ENCODE measurements around the gene HEATR1. TPM values are rescaled to one million over a fixed set of nuclear protein-coding genes. Genes with fewer than 3 reads are reported as not detected.

The HEATR1 gene
- total RNA-seq, 3 donors from 2014 or later = 22.0 to 27.2 (median 22.9) TPM

DNA sequence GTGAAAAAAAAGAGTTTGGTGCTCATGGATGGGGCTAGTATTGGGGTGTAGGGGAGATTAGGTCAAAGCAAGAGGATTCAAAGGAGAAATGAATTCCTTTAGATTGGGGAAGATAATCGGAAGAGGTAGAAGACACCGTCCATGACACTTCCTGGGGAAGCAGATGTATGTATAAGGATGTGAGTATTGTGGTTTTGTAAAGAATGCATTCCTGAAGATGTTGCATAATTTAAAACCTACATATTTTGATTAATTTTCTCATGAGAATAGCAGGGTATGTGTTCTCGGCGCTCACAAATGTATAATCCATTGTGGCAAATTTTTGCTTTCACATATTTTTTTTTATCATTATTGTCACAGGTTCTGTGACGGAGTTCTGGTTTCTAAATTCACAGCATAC lies 86.0 kb downstream of the HEATR1 start:
- Histone ChIP-seq H3K4me1 (ENCODE audit: low read depth) (peaks cover 26% of the 10 kb centered on the region), H3K9me3 (no peaks in the 10 kb centered on the region), H3K36me3 (ENCODE audit: low read depth) (no peaks in the 10 kb centered on the region), H3K4me3 (no peak overlapping the region)
- TF ChIP-seq, protein P1, sequence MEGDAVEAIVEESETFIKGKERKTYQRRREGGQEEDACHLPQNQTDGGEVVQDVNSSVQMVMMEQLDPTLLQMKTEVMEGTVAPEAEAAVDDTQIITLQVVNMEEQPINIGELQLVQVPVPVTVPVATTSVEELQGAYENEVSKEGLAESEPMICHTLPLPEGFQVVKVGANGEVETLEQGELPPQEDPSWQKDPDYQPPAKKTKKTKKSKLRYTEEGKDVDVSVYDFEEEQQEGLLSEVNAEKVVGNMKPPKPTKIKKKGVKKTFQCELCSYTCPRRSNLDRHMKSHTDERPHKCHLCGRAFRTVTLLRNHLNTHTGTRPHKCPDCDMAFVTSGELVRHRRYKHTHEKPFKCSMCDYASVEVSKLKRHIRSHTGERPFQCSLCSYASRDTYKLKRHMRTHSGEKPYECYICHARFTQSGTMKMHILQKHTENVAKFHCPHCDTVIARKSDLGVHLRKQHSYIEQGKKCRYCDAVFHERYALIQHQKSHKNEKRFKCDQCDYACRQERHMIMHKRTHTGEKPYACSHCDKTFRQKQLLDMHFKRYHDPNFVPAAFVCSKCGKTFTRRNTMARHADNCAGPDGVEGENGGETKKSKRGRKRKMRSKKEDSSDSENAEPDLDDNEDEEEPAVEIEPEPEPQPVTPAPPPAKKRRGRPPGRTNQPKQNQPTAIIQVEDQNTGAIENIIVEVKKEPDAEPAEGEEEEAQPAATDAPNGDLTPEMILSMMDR (IDR thresholded peaks at IDR 0.05) = no peak
- no peak for ATAC-seq
- intact Hi-C loops (cut with DNase I, micrococcal nuclease) = no loop called here
- DNase-seq = no peak

DNA sequence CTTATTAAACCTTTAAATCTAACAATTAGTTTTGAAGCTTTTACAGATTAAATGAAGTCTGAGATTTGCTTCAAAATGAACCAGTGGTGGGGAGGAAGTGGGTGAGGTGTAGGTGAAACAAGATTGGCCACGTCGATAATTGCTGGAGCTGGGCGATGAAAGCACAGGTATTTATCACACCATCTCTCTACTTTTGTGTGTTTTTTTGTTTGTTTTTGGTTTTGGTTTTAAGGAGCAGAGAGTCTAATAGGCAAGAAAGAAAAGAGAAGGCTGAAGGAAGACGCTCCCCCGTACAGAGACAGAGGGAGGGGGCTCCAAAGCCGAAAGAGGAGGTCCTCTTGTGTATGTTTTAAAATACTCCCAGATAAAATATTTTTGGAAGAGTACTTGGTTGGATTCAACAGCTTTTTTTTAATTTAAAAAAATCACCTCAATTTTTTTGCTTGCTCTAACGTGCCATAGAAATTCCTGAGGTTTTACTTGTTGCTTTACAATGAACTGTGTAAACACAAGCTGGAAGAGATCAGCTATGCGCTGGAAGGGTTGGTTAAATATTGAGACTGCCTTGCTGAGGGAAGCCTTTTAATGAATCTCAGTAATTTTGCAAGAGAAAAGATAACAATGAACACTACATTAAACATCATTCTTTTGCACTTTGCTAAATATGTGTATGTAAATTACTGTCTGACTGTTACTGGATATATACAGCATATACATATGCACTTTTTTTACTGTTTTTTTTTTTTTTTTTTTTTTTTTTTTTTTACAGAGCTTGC lies 87.2 kb downstream of the HEATR1 start:
- ATAC-seq (peak; percentile 72), DNase-seq (no peak)
- intact Hi-C loops (cut with DNase I, micrococcal nuclease) = no loop called here
- Histone ChIP-seq H3K4me3 (no peak overlapping the region), H3K4me1 (ENCODE audit: low read depth) (peaks cover 22% of the 10 kb centered on the region), H3K9me3 (no peaks in the 10 kb centered on the region), H3K36me3 (ENCODE audit: low read depth) (no peaks in the 10 kb centered on the region)
- TF ChIP-seq, protein P1 (IDR thresholded peaks at IDR 0.05) = no peak

DNA sequence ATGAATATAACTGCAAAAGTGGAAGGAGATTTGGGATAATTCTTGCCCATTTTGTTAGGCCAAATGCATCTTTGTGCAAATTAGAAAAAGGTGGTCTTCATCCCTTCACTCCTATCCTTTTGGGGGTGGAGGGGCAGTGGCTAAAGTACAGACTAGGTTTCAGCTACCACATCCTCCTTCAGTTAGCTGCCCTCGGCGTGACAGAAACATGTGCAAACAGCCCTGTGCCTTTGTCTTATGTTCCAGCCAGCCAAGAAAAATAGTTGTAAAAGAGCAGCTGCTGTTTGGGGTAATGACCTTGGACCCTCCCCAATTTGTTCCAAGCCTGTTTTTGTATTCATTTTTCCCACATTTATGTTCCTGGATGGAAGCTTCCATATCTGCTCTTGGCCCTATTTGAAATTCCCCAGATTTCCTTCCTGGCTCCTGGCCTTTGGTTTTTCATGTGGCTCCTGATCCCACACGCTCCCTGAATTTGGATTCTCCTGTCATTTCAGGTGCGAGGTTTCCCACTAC lies 88.8 kb downstream of the HEATR1 start:
- H3K4me3 ChIP-seq = no peak overlapping the region
- ATAC-seq (peak; percentile 49), DNase-seq (no peak)
- H3K9me3 ChIP-seq = no peaks in the 10 kb centered on the region
- intact Hi-C loops (cut with DNase I, micrococcal nuclease) = no loop called here
- TF ChIP-seq, protein P1 (IDR thresholded peaks at IDR 0.05) = no peak
- no peaks in the 10 kb centered on the region for H3K36me3 ChIP-seq (ENCODE audit: low read depth)
- peaks cover 22% of the 10 kb centered on the region for H3K4me1 ChIP-seq (ENCODE audit: low read depth)

DNA sequence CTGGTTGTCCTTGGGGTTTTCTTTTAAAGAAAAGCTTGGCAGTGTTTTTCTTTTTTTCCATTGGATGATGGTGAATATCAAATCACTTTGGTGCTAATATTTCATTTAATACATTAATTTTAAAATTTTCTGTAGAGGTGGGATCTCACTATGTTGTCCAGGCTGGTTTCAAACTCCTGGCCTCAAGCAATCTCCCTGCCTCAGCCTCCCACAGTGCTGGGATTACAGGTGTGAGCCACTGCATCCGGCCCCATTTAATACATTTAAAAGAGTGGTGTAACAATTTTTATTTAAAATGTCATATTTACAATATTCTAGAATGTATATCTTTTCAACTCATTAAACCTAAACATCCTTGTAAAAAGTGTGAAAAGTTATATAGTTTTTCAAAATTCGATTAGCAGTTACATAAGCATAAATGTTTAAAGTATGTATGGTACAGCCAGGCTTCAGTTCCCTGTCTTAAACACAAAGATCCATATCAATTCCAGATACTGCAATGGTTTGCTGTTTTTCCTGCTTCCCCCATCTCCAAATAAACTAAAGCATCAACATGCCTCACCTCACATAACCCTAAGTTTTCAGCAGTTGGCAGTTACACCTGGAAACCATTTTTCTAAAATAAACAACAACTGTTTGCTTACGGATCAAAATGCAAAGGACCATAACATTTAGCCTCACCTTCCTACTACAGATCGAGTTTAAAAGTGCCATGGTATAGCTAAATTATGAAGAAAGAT lies 89.4 kb downstream of the HEATR1 start:
- Histone ChIP-seq H3K36me3 (ENCODE audit: low read depth) (no peaks in the 10 kb centered on the region), H3K4me3 (no peak overlapping the region), H3K9me3 (no peaks in the 10 kb centered on the region), H3K4me1 (ENCODE audit: low read depth) (peaks cover 27% of the 10 kb centered on the region)
- TF ChIP-seq, protein P1 (IDR thresholded peaks at IDR 0.05) = no peak
- intact Hi-C loops (cut with DNase I, micrococcal nuclease) = no loop called here
- ATAC-seq = peak; percentile 45
- no peak for DNase-seq

DNA sequence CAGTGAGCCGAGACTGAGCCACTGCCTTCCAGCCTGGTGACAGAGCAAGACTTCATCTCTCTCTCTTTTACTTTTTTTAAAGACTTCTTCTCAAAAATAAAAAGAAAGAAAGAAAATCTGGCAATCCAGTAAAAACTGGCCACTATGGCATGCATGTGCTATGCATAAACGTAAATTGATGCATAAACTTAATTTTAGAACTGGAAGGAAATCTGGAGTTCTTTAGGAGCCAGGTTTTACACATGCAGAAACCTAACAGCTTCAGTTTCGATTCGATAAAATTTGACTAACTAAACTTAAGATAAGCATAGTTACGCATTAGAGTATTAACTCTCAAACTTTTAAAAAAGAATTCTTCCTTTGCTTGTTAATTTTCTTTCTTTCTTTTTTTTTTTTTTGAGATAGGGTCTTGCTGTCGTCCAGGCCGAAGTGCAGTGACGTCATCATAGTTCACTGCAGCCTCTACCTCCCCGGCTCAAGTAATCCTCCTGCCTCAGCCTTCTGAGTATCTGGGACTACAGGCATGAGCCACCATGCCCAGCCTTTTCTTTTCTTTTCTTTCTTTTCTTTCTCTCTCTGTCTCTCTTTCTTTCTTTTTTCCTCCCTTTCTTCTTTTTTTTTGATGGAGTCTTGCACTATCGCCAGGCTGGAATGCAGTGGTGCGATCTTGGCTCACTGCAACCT lies 92.4 kb downstream of the HEATR1 start:
- TF ChIP-seq, protein P1 (IDR thresholded peaks at IDR 0.05) = no peak
- no peaks in the 10 kb centered on the region for H3K36me3 ChIP-seq (ENCODE audit: low read depth)
- intact Hi-C loops (cut with DNase I, micrococcal nuclease) = no loop called here
- ATAC-seq (no peak), DNase-seq (no peak)
- H3K4me3 ChIP-seq = no peak overlapping the region
- H3K9me3 ChIP-seq = no peaks in the 10 kb centered on the region
- H3K4me1 ChIP-seq (ENCODE audit: low read depth) = peaks cover 25% of the 10 kb centered on the region
